H1 (cell line): Measurements from ENCODE around the gene POLR3A. TPM values are rescaled to one million over a fixed set of nuclear protein-coding genes. Genes with fewer than 3 reads are reported as not detected.

Experiments used
- CTCF ChIA-PET: fragments of 300-600 bp; sonication (Branson Sonifier 250); formaldehyde crosslinking; loops from one replicate; lab custom pipeline; 2021; ENCODE audit not compliant: partially characterized antibody; lab: Charles Lee
- POLR2A ChIA-PET: fragments of 300-600 bp; sonication (Branson Sonifier 250); formaldehyde crosslinking; loops from one replicate; lab custom pipeline; 2021; ENCODE audit warnings: inconsistent platforms; ENCODE audit not compliant: partially characterized antibody; lab: Charles Lee
- DNase-seq, 2 experiments: peaks; one replicate each; pipeline versions ENCODE4 v3.0.0 to v3.0.0-alpha.2; 2010 to 2022; ENCODE audit warnings: low spot score in 2 of 2, low read depth in 1 of 2, mixed read lengths in 1 of 2
- FAIRE-seq: peaks from 2 replicates; lab custom pipeline; 2011; peaks lifted over from hg19 to GRCh38; lab: Jason Lieb, UNC
- H2AFZ ChIP-seq: 2 replicates; pipeline ENCODE4 v1.8.1; 2012; ENCODE audit warnings: low read length, inconsistent platforms
- H2AK5ac ChIP-seq: 2 replicates; pipeline ENCODE4 v1.6.1; 2013; ENCODE audit warnings: low read depth, low read length
- H2BK120ac ChIP-seq: replicated peaks from 2 replicates; pipeline ENCODE3; 2013; ENCODE audit warnings: low read depth, low read length, inconsistent platforms
- H2BK12ac ChIP-seq: 2 replicates; pipeline ENCODE4 v1.6.1; 2013; ENCODE audit warnings: low read depth, low read length
- H2BK15ac ChIP-seq: 2 replicates; pipeline ENCODE4 v1.6.1; 2013; ENCODE audit warnings: low read length
- H2BK20ac ChIP-seq: 2 replicates; pipeline ENCODE4 v1.6.1; 2013; ENCODE audit warnings: low read length
- H2BK5ac ChIP-seq: 2 replicates; pipeline ENCODE4 v1.6.1; 2013; ENCODE audit warnings: low read depth, low read length
- H3K14ac ChIP-seq: 2 replicates; pipeline ENCODE4 v1.6.1; 2013; ENCODE audit warnings: inconsistent platforms; ENCODE audit not compliant: insufficient read length
- H3K18ac ChIP-seq: 2 replicates; pipeline ENCODE4 v1.6.1; 2013; ENCODE audit warnings: low read length; ENCODE audit errors: extremely low read depth
- H3K23ac ChIP-seq: 2 replicates; pipeline ENCODE4 v1.6.1; 2013; ENCODE audit warnings: inconsistent platforms; ENCODE audit not compliant: insufficient read length
- H3K23me2 ChIP-seq: 2 replicates; pipeline ENCODE4 v1.6.1; 2013; ENCODE audit warnings: low read depth, low read length
- H3K27ac ChIP-seq: 2 replicates; pipeline ENCODE4 v1.6.1; 2011; ENCODE audit warnings: low read depth, low read length, inconsistent platforms
- H3K27me3 ChIP-seq, 4 experiments: replicated peaks in 1 of 4; 1 replicate in 1 of 4; 2 replicates in 3 of 4; pipeline versions ENCODE4 v1.6.1 to v1.8.1; 2011 to 2013; ENCODE audit warnings: low read length in 3 of 4, mild to moderate bottlenecking in 3 of 4, inconsistent platforms in 2 of 4, mixed read lengths in 2 of 4, moderate library complexity in 1 of 4; ENCODE audit not compliant: control insufficient read depth in 3 of 4, insufficient read depth in 3 of 4; ENCODE audit errors: extremely low read depth in 1 of 4
- H3K36me3 ChIP-seq, 4 experiments: 2 replicates each; pipeline versions ENCODE4 v1.6.1 to v1.8.1; 2011 to 2013; ENCODE audit warnings: mild to moderate bottlenecking in 4 of 4, low read length in 3 of 4, moderate library complexity in 2 of 4, control low read depth in 1 of 4, inconsistent platforms in 1 of 4; ENCODE audit not compliant: insufficient read depth in 4 of 4, control insufficient read depth in 2 of 4
- H3K4ac ChIP-seq: replicated peaks from 2 replicates; pipeline ENCODE3; 2013; ENCODE audit warnings: low read length, low read depth, mixed read lengths, inconsistent platforms; ENCODE audit not compliant: insufficient read length
- H3K4me1 ChIP-seq, 4 experiments: replicated peaks in 1 of 4; 1 replicate in 1 of 4; 2 replicates in 3 of 4; pipeline versions ENCODE4 v1.6.1 to v1.8.1; 2011 to 2013; ENCODE audit warnings: low read length in 3 of 4, inconsistent platforms in 2 of 4, mixed read lengths in 1 of 4; ENCODE audit not compliant: insufficient read depth in 4 of 4, control insufficient read depth in 3 of 4
- H3K4me2 ChIP-seq, 2 experiments: 2 replicates each; pipeline versions ENCODE4 v1.6.1 to v1.8.1; 2011 to 2013; ENCODE audit warnings: low read depth in 2 of 2, low read length in 2 of 2, control low read depth in 1 of 2, inconsistent platforms in 1 of 2, mild to moderate bottlenecking in 1 of 2; ENCODE audit not compliant: insufficient read depth in 1 of 2
- H3K4me3 ChIP-seq, 4 experiments: fragments of 200-600, 300-600 bp in 1 of 4; sonication (generic), shearing (Covaris generic), sonication (Bioruptor Twin) in 1 of 4; 2 replicates each; pipeline versions ENCODE4 v1.5.1 to v1.8.1; 2011 to 2016; ENCODE audit warnings: low read length in 4 of 4, low read depth in 3 of 4, control low read depth in 2 of 4, inconsistent platforms in 2 of 4, mild to moderate bottlenecking in 2 of 4, mixed read lengths in 1 of 4, moderate library complexity in 1 of 4; ENCODE audit not compliant: insufficient read depth in 2 of 4; ENCODE audit errors: extremely low read depth in 1 of 4
- H3K56ac ChIP-seq: replicated peaks from 2 replicates; pipeline ENCODE3; 2013; ENCODE audit warnings: low read depth, mild to moderate bottlenecking, mixed read lengths, low read length, inconsistent platforms; ENCODE audit not compliant: insufficient read length
- H3K79me1 ChIP-seq: 2 replicates; pipeline ENCODE4 v1.6.1; 2013; ENCODE audit warnings: low read depth, low read length, control low read depth
- H3K79me2 ChIP-seq, 2 experiments: 2 replicates each; pipeline versions ENCODE4 v1.6.1 to v1.8.1; 2012 to 2013; ENCODE audit warnings: low read length in 2 of 2, mild to moderate bottlenecking in 2 of 2, inconsistent platforms in 1 of 2; ENCODE audit not compliant: insufficient read depth in 2 of 2, control insufficient read depth in 1 of 2
- H3K9ac ChIP-seq, 4 experiments: replicated peaks in 1 of 4; 1 replicate in 1 of 4; 2 replicates in 3 of 4; pipeline versions ENCODE4 v1.6.1 to v1.8.1; 2011 to 2013; ENCODE audit warnings: low read depth in 3 of 4, low read length in 3 of 4, control low read depth in 2 of 4, mild to moderate bottlenecking in 2 of 4, moderate library complexity in 2 of 4, inconsistent platforms in 1 of 4; ENCODE audit errors: extremely low read depth in 1 of 4
- H3K9me3 ChIP-seq, 2 experiments: 2 replicates each; pipeline versions ENCODE4 v1.6.1 to v1.8.1; 2012 to 2013; ENCODE audit warnings: mild to moderate bottlenecking in 2 of 2, moderate library complexity in 2 of 2, control low read depth in 1 of 2, inconsistent platforms in 1 of 2, low read depth in 1 of 2, low read length in 1 of 2, mixed read lengths in 1 of 2; ENCODE audit not compliant: insufficient read depth in 2 of 2
- H4K20me1 ChIP-seq, 2 experiments: replicated peaks in 1 of 2; 2 replicates each; pipeline versions ENCODE3 to v1.8.1; 2011 to 2013; ENCODE audit warnings: inconsistent platforms in 2 of 2, low read length in 2 of 2, mild to moderate bottlenecking in 1 of 2; ENCODE audit not compliant: insufficient read depth in 2 of 2, control insufficient read depth in 1 of 2
- H4K5ac ChIP-seq: 2 replicates; pipeline ENCODE4 v1.6.1; 2013; ENCODE audit warnings: low read length, low read depth, mixed read lengths, inconsistent platforms; ENCODE audit not compliant: insufficient read length
- H4K8ac ChIP-seq: 2 replicates; pipeline ENCODE4 v1.8.0; 2013; ENCODE audit warnings: mild to moderate bottlenecking, moderate library complexity, low read length, inconsistent platforms; ENCODE audit not compliant: insufficient read depth; ENCODE audit errors: extremely low read depth
- H4K91ac ChIP-seq: replicated peaks from 2 replicates; pipeline ENCODE3; 2013; ENCODE audit warnings: low read length, mixed read lengths, inconsistent platforms; ENCODE audit not compliant: insufficient read length
- WGBS, 2 experiments: shearing (Covaris generic) in 1 of 2; methylation state at CpG; one replicate each; pipeline versions ENCODE4 v1.1.6 to v1.1.7; 2013 to 2015; ENCODE audit warnings: low lambda C conversion rate in 2 of 2, mixed read lengths in 2 of 2, inconsistent platforms in 1 of 2, low coverage in 1 of 2, missing lambda C conversion rate in 1 of 2; ENCODE audit not compliant: insufficient replicate concordance in 2 of 2, insufficient coverage in 1 of 2, insufficient read length in 1 of 2; ENCODE audit errors: extremely low coverage in 1 of 2, missing lambda C conversion rate in 1 of 2; 5-methylcytosine and 5-hydroxymethylcytosine counted together
- polyA plus RNA-seq, 7 experiments: library from polyadenylated mRNA; depleted of rRNA in 3 of 7; stranded (reverse) in 5 of 7; unstranded in 2 of 7; fragments of >200 nt in 5 of 7; fragments of 200-250 nt in 2 of 7; gene quantifications; 1 replicate in 5 of 7; 2 replicates in 1 of 7; 4 replicates in 1 of 7; pipeline versions ENCODE4 v1.2.1 to v1.2.3, GENCODE V29; 2011 to 2013; ENCODE audit warnings: missing spikeins in 2 of 7, mixed read lengths in 2 of 7
- total RNA-seq: library from RNA; stranded (reverse); fragmentation: NEBNext Ultra II Directional; extraction: Animal tissue kit (Norgen Biotek cat#: 25700); gene quantifications from 2 replicates; pipeline ENCODE4 v1.2.1, GENCODE V29; 2021

The POLR3A gene
- total and polyA plus RNA-seq, 2 of the 8 experiments (the other 6 are each of a cell fraction or from before 2014, with no cell fraction given), result 11.3 to 38.6 TPM

GRCh38 chr10:77960829-77961329 lies 68.4 kb downstream of the POLR3A start:
- no peaks in the 10 kb centered on the region for H3K79me2 ChIP-seq
- H2BK12ac ChIP-seq, result no peak overlapping the region
- no peak for DNase-seq
- H3K36me3 ChIP-seq, result no peaks in the 10 kb centered on the region
- H3K23me2 ChIP-seq, result no peaks in the 10 kb centered on the region
- no peak overlapping the region for H2BK15ac ChIP-seq
- H3K4ac ChIP-seq, result no peak overlapping the region
- H4K8ac ChIP-seq, result no peak overlapping the region
- no peak overlapping the region for H3K4me3 ChIP-seq
- H3K9me3 ChIP-seq, result peaks cover 11% of the 10 kb centered on the region in 2 experiments
- H3K79me1 ChIP-seq, result no peaks in the 10 kb centered on the region
- no peak overlapping the region for H2AK5ac ChIP-seq
- no peak overlapping the region for H2AFZ ChIP-seq
- POLR2A ChIA-PET, result no interaction called here
- CTCF ChIA-PET, result interaction anchor here (1.1 to 3.5 kb wide), 4 partner anchors 11 to 70 kb away, joined by 3 to 12 read pairs (median 9); no protein-coding TSS in a partner anchor
- no peak overlapping the region for H2BK5ac ChIP-seq
- no peak overlapping the region for H3K23ac ChIP-seq
- 80% methylated on average over 6 of the region's 6 CpGs; no CpG with 5 or more reads in 1 of the 2 experiments for WGBS, 2 experiments
- no peak overlapping the region for H3K27ac ChIP-seq
- no peaks in the 10 kb centered on the region for H4K20me1 ChIP-seq
- no peak for FAIRE-seq
- H2BK20ac ChIP-seq, result no peak overlapping the region
- peaks cover 0 to 6% (median 0%) of the 10 kb centered on the region in 4 experiments; a peak in 1 of 7 replicates for H3K4me1 ChIP-seq
- no peak overlapping the region for H2BK120ac ChIP-seq
- no peak overlapping the region for H3K9ac ChIP-seq
- H4K91ac ChIP-seq, result no peak overlapping the region
- H3K56ac ChIP-seq, result no peak overlapping the region
- no peak overlapping the region for H4K5ac ChIP-seq
- H3K27me3 ChIP-seq, result no peaks in the 10 kb centered on the region
- no peak overlapping the region for H3K18ac ChIP-seq
- no peak overlapping the region for H3K14ac ChIP-seq
- H3K4me2 ChIP-seq, result no peak overlapping the region
